GM12875 (cell line): ENCODE measurements around the gene PAQR5.

Experiments used
- H3K4me3 ChIP-seq: one replicate; pipeline ENCODE4 v1.5.1; 2011; ENCODE audit warnings: low read depth, low read length, control low read depth
- CTCF ChIP-seq: IDR thresholded peaks from 2 replicates; pipeline ENCODE4 v1.5.1; 2011; ENCODE audit warnings: low read depth, mild to moderate bottlenecking, control low read depth, inconsistent platforms, low read length, moderate library complexity, borderline replicate concordance; ENCODE audit not compliant: insufficient read depth

The PAQR5 gene

DNA sequence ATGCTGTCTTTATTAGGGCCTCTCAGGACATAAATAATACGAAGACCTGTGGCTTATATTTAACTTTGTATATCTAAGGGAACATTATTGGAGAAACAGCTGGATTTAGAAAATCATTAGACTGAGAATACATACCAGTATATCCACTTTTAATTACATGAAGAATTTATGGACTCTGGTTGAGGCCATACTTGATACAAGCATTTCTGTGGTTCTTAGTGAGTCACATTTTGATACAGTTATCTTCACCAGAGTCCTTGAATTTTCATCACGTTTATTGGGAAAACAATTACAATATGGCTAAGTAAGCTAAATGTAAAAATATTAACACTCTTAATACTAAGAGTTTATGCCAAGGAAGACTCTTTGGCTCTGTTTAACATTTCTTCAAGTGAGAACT, 125.3 kb downstream of the PAQR5 start:
- no peak for TF ChIP-seq CTCF
- no peak overlapping the region for H3K4me3 ChIP-seq

DNA sequence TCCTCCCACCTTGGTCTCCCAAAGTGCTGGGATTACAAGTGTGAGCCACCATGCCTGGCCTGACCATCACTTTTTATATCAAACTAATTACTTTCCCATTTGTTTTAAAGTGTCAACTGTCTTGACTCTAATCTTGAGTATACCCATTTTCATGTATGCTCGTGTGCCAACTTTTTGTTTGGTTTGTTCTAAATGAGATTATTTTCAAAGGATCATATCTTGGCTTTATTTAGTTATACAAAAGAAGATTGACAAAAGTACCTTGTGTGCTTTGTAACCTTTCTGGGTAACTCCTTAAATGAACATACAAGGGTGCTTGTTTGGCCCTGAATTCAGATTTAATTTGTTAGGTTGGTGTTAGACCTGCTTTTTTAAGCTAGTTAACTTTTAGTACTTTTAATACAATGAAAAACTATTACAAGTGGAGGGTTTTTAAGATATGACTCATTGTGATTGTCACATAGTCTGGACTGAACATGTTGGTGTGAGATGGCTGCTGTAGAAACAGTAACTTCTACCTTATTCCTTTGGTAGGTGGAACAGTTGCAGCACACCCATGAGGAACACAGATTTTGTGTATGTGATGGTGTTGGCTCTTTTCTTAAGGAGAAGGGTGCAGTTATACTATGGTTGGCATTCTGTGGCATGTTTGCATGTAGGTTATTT, 126.2 kb downstream of the PAQR5 start:
- TF ChIP-seq CTCF, result no peak
- no peak overlapping the region for H3K4me3 ChIP-seq

DNA sequence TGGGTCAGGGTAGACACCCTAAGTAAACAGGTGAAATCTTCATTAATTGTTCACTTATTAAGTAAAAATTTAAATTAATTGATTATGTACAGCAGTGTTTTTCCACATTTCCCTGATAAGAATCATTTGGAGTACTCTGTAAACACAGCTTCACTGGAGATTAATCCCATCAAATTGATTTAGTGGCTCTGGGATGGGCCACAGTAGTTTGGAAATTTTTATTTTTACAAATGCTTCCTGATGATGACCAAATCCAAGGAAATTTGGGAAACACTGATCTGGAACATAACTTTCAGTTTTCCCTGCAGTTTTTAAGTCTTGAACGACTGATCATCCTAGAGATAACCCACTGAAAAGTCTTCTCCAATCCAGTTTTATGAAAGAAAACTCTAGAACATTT, 135.1 kb downstream of the PAQR5 start:
- H3K4me3 ChIP-seq, result no peak overlapping the region
- TF ChIP-seq CTCF, result no peak

GRCh38 chr15:69434238-69434637, 135.5 kb downstream of the PAQR5 start:
- H3K4me3 ChIP-seq, result no peak overlapping the region
- TF ChIP-seq CTCF, result no peak

DNA sequence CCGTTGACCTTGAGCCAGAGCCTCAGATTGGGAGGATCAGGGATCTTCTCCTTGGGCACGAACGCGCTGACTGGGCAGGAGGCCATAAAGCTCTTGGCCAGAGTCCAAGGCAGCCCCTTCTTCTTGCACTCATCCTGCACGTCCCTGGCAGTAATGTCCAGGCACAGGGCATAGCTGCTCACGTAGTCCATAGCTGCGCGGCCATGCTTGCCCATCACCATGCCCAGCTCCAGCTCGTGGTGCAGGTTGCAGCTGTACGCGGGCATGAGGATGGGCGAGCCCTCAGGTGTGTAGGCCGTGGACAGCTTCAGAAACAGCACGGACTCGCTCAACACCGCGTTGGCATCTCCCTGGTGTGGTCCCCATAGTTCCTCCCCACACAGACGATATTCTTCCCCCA, 136.0 kb downstream of the PAQR5 start:
- no peak for TF ChIP-seq CTCF
- H3K4me3 ChIP-seq, result no peak overlapping the region

GRCh38 chr15:69435985-69436384, 137.3 kb downstream of the PAQR5 start:
- no peak for TF ChIP-seq CTCF

DNA sequence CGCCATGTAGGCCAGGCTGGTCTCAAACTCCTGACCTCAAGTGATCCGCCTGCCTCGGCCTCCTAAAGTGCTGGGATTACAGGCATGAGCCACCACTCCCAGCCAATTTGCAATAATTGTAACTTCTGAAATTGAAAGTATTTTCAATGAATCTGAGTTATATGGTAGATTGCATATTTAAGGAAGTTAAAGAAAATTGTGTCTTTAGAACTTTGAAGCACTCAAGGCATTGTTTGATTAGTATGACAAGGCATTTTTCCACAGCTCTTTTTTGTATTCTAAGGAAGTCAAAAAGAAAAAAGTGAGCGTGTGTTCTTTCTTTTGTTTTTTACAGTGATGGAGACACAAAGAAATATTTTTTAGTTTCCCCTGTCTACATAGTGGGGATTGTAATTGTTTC, 138.2 kb downstream of the PAQR5 start:
- no peak for TF ChIP-seq CTCF
- H3K4me3 ChIP-seq, result no peak overlapping the region

More at GRCh38 chr15:69435985-69436384, 137.3 kb downstream of the PAQR5 start:
- H3K4me3 ChIP-seq, result no peak overlapping the region
